H1 (cell line): ENCODE data around the gene LY6G6C. TPM values are rescaled to one million over a fixed set of nuclear protein-coding genes. Genes with fewer than 3 reads are reported as not detected.

Experiments used
- POU5F1 ChIP-seq: IDR thresholded peaks from 2 replicates; pipeline ENCODE4 v1.6.1; 2011; ENCODE audit warnings: low read depth, mild to moderate bottlenecking, low read length, moderate library complexity
- SP2 ChIP-seq: IDR thresholded peaks from 2 replicates; pipeline ENCODE4 v1.6.1; 2012; ENCODE audit warnings: mild to moderate bottlenecking, low read length, inconsistent platforms
- polyA plus RNA-seq, 7 experiments: library from polyadenylated mRNA; depleted of rRNA in 3 of 7; stranded (reverse) in 5 of 7; unstranded in 2 of 7; fragments of >200 nt in 5 of 7; fragments of 200-250 nt in 2 of 7; gene quantifications; 1 replicate in 5 of 7; 2 replicates in 1 of 7; 4 replicates in 1 of 7; pipeline versions ENCODE4 v1.2.1 to v1.2.3, GENCODE V29; 2011 to 2013; ENCODE audit warnings: missing spikeins in 2 of 7, mixed read lengths in 2 of 7
- total RNA-seq: library from RNA; stranded (reverse); fragmentation: NEBNext Ultra II Directional; extraction: Animal tissue kit (Norgen Biotek cat#: 25700); gene quantifications from 2 replicates; pipeline ENCODE4 v1.2.1, GENCODE V29; 2021

LY6G6C gene
- total and polyA plus RNA-seq, 2 of the 8 experiments (the other 6 are each of a cell fraction or from before 2014, with no cell fraction given): 0.23 TPM; not detected in 1

- TF ChIP-seq SP2: no peak
- no peak for TF ChIP-seq POU5F1
- TF ChIP-seq, all 59 proteins: peak for 0
Measured at GRCh38 chr6:31722173-31722572, 627 bp upstream of the LY6G6C start (continued).
